Mesendoderm (in vitro differentiated cells): Measurements from ENCODE around the gene PLA2G4A.

Source experiments
- DNase-seq: peaks from one replicate; pipeline ENCODE4 v3.0.0; 2013
- H2AK5ac ChIP-seq: 2 replicates; pipeline ENCODE4 v1.6.1; 2013; ENCODE audit warnings: low read length, inconsistent platforms
- H2BK120ac ChIP-seq: 2 replicates; pipeline ENCODE4 v1.6.1; 2013; ENCODE audit warnings: low read depth, mild to moderate bottlenecking, low read length, moderate library complexity, mixed read lengths
- H2BK15ac ChIP-seq: replicated peaks from 2 replicates; pipeline ENCODE4 v1.6.1; 2013; ENCODE audit warnings: low read depth, mild to moderate bottlenecking, moderate library complexity
- H2BK5ac ChIP-seq: 2 replicates; pipeline ENCODE4 v1.6.1; 2013; ENCODE audit warnings: low read length, inconsistent platforms
- H3K18ac ChIP-seq: 2 replicates; pipeline ENCODE4 v1.6.1; 2013; ENCODE audit warnings: mild to moderate bottlenecking, low read length, mixed read lengths
- H3K23ac ChIP-seq: one replicate; pipeline ENCODE4 v1.6.1; 2013; ENCODE audit warnings: low read length
- H3K27ac ChIP-seq: 2 replicates; pipeline ENCODE4 v1.5.1; 2013; ENCODE audit warnings: low read depth, mild to moderate bottlenecking, inconsistent platforms, low read length, moderate library complexity
- H3K27me3 ChIP-seq: 2 replicates; pipeline ENCODE4 v1.6.1; 2013; ENCODE audit warnings: low read length, control low read depth, mild to moderate bottlenecking, inconsistent platforms; ENCODE audit not compliant: insufficient read depth, poor library complexity
- H3K36me3 ChIP-seq: 2 replicates; pipeline ENCODE4 v1.6.1; 2013; ENCODE audit warnings: low read length, inconsistent platforms; ENCODE audit not compliant: control insufficient read depth, insufficient read depth
- H3K4ac ChIP-seq: one replicate; pipeline ENCODE4 v1.6.1; 2013; ENCODE audit warnings: low read depth, mild to moderate bottlenecking, low read length, moderate library complexity
- H3K4me1 ChIP-seq: 2 replicates; pipeline ENCODE4 v1.6.1; 2013; ENCODE audit warnings: low read depth, low read length, inconsistent platforms; ENCODE audit not compliant: control insufficient read depth
- H3K4me2 ChIP-seq: 2 replicates; pipeline ENCODE4 v1.6.1; 2013; ENCODE audit warnings: low read length
- H3K4me3 ChIP-seq: 2 replicates; pipeline ENCODE4 v1.5.1; 2013; ENCODE audit warnings: mild to moderate bottlenecking, low read length
- H3K56ac ChIP-seq: one replicate; pipeline ENCODE4 v1.6.1; 2013; ENCODE audit warnings: low read length
- H3K79me1 ChIP-seq: 2 replicates; pipeline ENCODE4 v1.6.1; 2013; ENCODE audit warnings: low read length, inconsistent platforms
- H3K79me2 ChIP-seq: 2 replicates; pipeline ENCODE4 v1.6.1; 2013; ENCODE audit warnings: mild to moderate bottlenecking, low read length; ENCODE audit not compliant: control insufficient read depth, insufficient read depth
- H3K9ac ChIP-seq: 2 replicates; pipeline ENCODE4 v1.6.1; 2013; ENCODE audit warnings: low read length, inconsistent platforms
- H4K5ac ChIP-seq: one replicate; pipeline ENCODE4 v1.6.1; 2013; ENCODE audit warnings: low read length
- H4K8ac ChIP-seq: one replicate; pipeline ENCODE4 v1.6.1; 2013; ENCODE audit warnings: low read depth, mild to moderate bottlenecking, control low read depth, low read length, moderate library complexity
- WGBS: extraction: QIAGEN DNeasy Blood & Tissue Kit; methylation state at CpG from one replicate; pipeline ENCODE4 v1.1.7; 2013; ENCODE audit warnings: low lambda C conversion rate, missing lambda C conversion rate; ENCODE audit not compliant: insufficient coverage; ENCODE audit errors: extremely low coverage; 5-methylcytosine and 5-hydroxymethylcytosine counted together

The PLA2G4A gene

GRCh38 chr1:186983327-186983726, 154.6 kb downstream of the PLA2G4A start:
- H4K5ac ChIP-seq, result no peak overlapping the region
- no peak overlapping the region for H3K56ac ChIP-seq
- no peaks in the 10 kb centered on the region for H3K79me2 ChIP-seq
- H3K4me2 ChIP-seq, result no peak overlapping the region
- no peaks in the 10 kb centered on the region for H3K4me1 ChIP-seq
- no peak overlapping the region for H3K9ac ChIP-seq
- no peak for DNase-seq
- WGBS, result no CpG with 5 or more reads among the region's 4 CpGs
- H3K4ac ChIP-seq, result no peak overlapping the region
- H2BK15ac ChIP-seq, result no peak overlapping the region
- H3K18ac ChIP-seq, result no peak overlapping the region
- H2BK120ac ChIP-seq, result no peak overlapping the region
- H4K8ac ChIP-seq, result no peak overlapping the region
- no peaks in the 10 kb centered on the region for H3K79me1 ChIP-seq
- H2AK5ac ChIP-seq, result no peak overlapping the region
- no peaks in the 10 kb centered on the region for H3K27me3 ChIP-seq
- no peak overlapping the region for H2BK5ac ChIP-seq
- no peaks in the 10 kb centered on the region for H3K36me3 ChIP-seq
- no peak overlapping the region for H3K23ac ChIP-seq
- no peak overlapping the region for H3K4me3 ChIP-seq
- H3K27ac ChIP-seq, result no peak overlapping the region

DNA sequence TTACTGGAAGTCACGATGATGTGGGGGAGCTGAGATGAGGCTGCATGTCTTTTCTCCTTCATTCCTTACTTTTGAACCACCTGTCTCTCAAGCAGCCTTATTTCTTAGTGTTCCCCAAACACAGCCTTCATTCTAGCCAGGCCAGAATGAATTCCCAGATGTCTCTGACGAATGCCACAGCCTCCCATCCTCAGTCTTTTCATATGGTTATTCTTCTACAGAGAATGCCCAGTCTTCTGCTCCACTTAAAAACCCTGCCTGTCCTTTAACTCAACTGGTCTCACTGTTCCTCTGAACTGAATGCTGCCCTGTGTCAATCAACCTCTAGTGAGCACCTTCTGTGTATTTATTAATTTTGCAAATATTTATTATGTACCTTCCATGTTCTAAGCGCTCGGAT, 156.2 kb downstream of the PLA2G4A start:
- DNase-seq, result no peak
- Histone ChIP-seq H2BK120ac (no peak overlapping the region), H3K79me2 (no peaks in the 10 kb centered on the region), H3K27me3 (no peaks in the 10 kb centered on the region), H3K56ac (no peak overlapping the region), H3K4ac (no peak overlapping the region), H3K79me1 (no peaks in the 10 kb centered on the region), H2AK5ac (no peak overlapping the region), H3K4me3 (no peak overlapping the region), H3K23ac (no peak overlapping the region), H3K4me1 (no peaks in the 10 kb centered on the region), H4K8ac (no peak overlapping the region), H3K4me2 (no peak overlapping the region), H2BK5ac (no peak overlapping the region), H3K36me3 (no peaks in the 10 kb centered on the region), H3K18ac (no peak overlapping the region), H3K9ac (no peak overlapping the region), H4K5ac (no peak overlapping the region), H2BK15ac (no peak overlapping the region), H3K27ac (no peak overlapping the region)
- no CpG with 5 or more reads among the region's 4 CpGs for WGBS

DNA sequence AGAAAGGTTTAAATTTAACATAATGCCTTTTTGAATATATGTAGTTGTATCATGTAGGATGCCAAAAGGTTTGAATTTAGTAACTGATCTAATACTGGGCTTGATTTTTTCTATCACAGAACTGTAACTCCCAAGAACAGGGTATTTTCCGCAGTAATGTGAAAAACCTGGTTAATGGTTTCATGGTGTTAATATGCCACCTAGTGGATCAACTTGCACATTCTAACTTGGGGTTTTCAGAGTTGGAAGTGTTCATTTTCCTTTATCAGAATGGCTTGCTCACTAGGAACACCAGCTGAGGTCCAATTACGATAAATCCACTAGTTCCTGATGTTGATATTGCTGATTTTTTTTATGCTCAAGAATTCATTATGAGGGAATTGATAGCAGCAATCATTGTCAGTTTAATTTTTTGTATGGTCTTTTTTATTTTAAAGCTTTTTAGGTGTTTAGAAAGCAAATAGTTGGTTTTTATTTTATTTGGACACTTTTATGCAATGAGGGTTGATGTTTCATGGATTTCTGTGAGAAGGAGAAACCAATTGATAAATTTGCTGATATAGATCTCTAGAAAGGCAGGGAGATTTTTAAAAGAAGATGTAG, 157.2 kb downstream of the PLA2G4A start:
- no peaks in the 10 kb centered on the region for H3K27me3 ChIP-seq
- no peak overlapping the region for H2BK15ac ChIP-seq
- H3K4ac ChIP-seq, result no peak overlapping the region
- no peak overlapping the region for H3K4me2 ChIP-seq
- H2BK5ac ChIP-seq, result no peak overlapping the region
- no peaks in the 10 kb centered on the region for H3K4me1 ChIP-seq
- peak; percentile 67 for DNase-seq
- no peak overlapping the region for H3K18ac ChIP-seq
- no peak overlapping the region for H3K9ac ChIP-seq
- no CpG with 5 or more reads among the region's 2 CpGs for WGBS
- no peak overlapping the region for H3K4me3 ChIP-seq
- no peaks in the 10 kb centered on the region for H3K79me2 ChIP-seq
- no peak overlapping the region for H3K56ac ChIP-seq
- no peaks in the 10 kb centered on the region for H3K79me1 ChIP-seq
- H3K27ac ChIP-seq, result no peak overlapping the region
- H2AK5ac ChIP-seq, result no peak overlapping the region
- no peak overlapping the region for H3K23ac ChIP-seq
- H3K36me3 ChIP-seq, result no peaks in the 10 kb centered on the region
- H2BK120ac ChIP-seq, result no peak overlapping the region
- H4K8ac ChIP-seq, result no peak overlapping the region
- H4K5ac ChIP-seq, result no peak overlapping the region

DNA sequence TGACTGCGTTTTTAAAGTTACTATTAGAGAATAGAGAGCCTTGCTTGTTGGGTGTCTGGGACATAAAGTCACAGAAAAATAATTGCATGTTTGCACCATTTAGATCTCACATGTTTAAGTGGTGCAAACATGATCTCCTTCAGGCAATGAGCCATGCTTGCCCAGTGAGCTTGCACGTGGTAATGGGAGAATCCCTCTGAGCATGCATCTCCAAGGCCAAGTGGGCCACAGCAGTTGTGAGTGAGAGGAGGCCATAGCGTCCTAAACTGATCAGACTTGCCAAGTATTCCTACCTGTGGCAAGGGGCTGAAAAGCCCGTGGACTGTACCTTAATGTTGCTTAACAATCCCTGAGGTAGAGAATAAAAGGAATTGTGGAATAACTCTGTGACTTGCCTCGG, 158.3 kb downstream of the PLA2G4A start:
- Histone ChIP-seq H3K23ac (no peak overlapping the region), H2BK5ac (no peak overlapping the region), H3K36me3 (no peaks in the 10 kb centered on the region), H3K79me1 (no peaks in the 10 kb centered on the region), H3K9ac (no peak overlapping the region), H2BK120ac (no peak overlapping the region), H2AK5ac (no peak overlapping the region), H4K5ac (no peak overlapping the region), H3K18ac (no peak overlapping the region), H3K4ac (no peak overlapping the region), H3K56ac (no peak overlapping the region), H4K8ac (no peak overlapping the region), H3K27ac (no peak overlapping the region), H3K4me1 (no peaks in the 10 kb centered on the region), H3K4me3 (no peak overlapping the region), H3K27me3 (no peaks in the 10 kb centered on the region), H3K79me2 (no peaks in the 10 kb centered on the region), H3K4me2 (no peak overlapping the region), H2BK15ac (no peak overlapping the region)
- WGBS, result no CpG with 5 or more reads among the region's 5 CpGs
- DNase-seq, result no peak

GRCh38 chr1:186987769-186988168, 159.0 kb downstream of the PLA2G4A start:
- no peak overlapping the region for H2AK5ac ChIP-seq
- DNase-seq, result no peak
- H3K79me2 ChIP-seq, result no peaks in the 10 kb centered on the region
- H3K18ac ChIP-seq, result no peak overlapping the region
- no peak overlapping the region for H3K56ac ChIP-seq
- no peak overlapping the region for H3K27ac ChIP-seq
- H3K27me3 ChIP-seq, result no peaks in the 10 kb centered on the region
- no peak overlapping the region for H4K5ac ChIP-seq
- H3K36me3 ChIP-seq, result no peaks in the 10 kb centered on the region
- H3K4me3 ChIP-seq, result no peak overlapping the region
- H4K8ac ChIP-seq, result no peak overlapping the region
- H3K4me1 ChIP-seq, result no peaks in the 10 kb centered on the region
- no peak overlapping the region for H2BK120ac ChIP-seq
- no peak overlapping the region for H3K4me2 ChIP-seq
- no peak overlapping the region for H3K9ac ChIP-seq
- no peak overlapping the region for H3K4ac ChIP-seq
- no peak overlapping the region for H2BK5ac ChIP-seq
- no peak overlapping the region for H3K23ac ChIP-seq
- no peaks in the 10 kb centered on the region for H3K79me1 ChIP-seq
- no peak overlapping the region for H2BK15ac ChIP-seq

- DNase-seq, result no peak
- H3K79me1 ChIP-seq, result no peaks in the 10 kb centered on the region
Observed at GRCh38 chr1:186993996-186994395, 165.2 kb downstream of the PLA2G4A start.

More at GRCh38 chr1:186993996-186994395, 165.2 kb downstream of the PLA2G4A start:
- Histone ChIP-seq H3K4me2 (no peak overlapping the region), H3K27ac (no peak overlapping the region), H3K18ac (no peak overlapping the region), H3K56ac (no peak overlapping the region), H2BK5ac (no peak overlapping the region), H3K4ac (no peak overlapping the region), H3K23ac (no peak overlapping the region), H3K27me3 (no peaks in the 10 kb centered on the region), H3K79me2 (no peaks in the 10 kb centered on the region), H3K4me1 (no peaks in the 10 kb centered on the region), H3K4me3 (no peak overlapping the region), H3K36me3 (no peaks in the 10 kb centered on the region), H2BK15ac (no peak overlapping the region), H4K8ac (no peak overlapping the region), H3K9ac (no peak overlapping the region), H2BK120ac (no peak overlapping the region), H2AK5ac (no peak overlapping the region), H4K5ac (no peak overlapping the region)
- no CpG with 5 or more reads among the region's 3 CpGs for WGBS
